ENCODE results near the gene TGFBR3.
A peak's percentile ranks its signal among the peaks of the same experiment; 100 is the strongest.

The TGFBR3 gene

GRCh38 chr1:91732291-91733107 lies 153.5 kb downstream of the TGFBR3 start:
- peak overlapping the region; percentile 15 for H3K4me2 ChIP-seq (ENCODE audit: low read length)
- H3K14ac ChIP-seq (ENCODE audit: low read length), result no peak overlapping the region
- H2AFZ ChIP-seq (ENCODE audit: insufficient read depth, low read length, poor library complexity), result no peak overlapping the region
- no peak overlapping the region for H2BK12ac ChIP-seq (ENCODE audit: low read length)
- no peak overlapping the region for H3K18ac ChIP-seq (ENCODE audit: low read length)
- no peaks in the 10 kb centered on the region for H3K36me3 ChIP-seq (ENCODE audit: control insufficient read depth in 1 of 2, insufficient read depth in 2 of 2, low read length in 2 of 2)
- no peak overlapping the region for H4K12ac ChIP-seq (ENCODE audit: low read depth, low read length)
- no peak overlapping the region for H4K91ac ChIP-seq (ENCODE audit: low read depth, low read length)
- no peaks in the 10 kb centered on the region for H3K27me3 ChIP-seq (ENCODE audit: insufficient read depth, low read length)
- H3K79me1 ChIP-seq (ENCODE audit: low read length), result peaks cover 2% of the 10 kb centered on the region
- H3K9me3 ChIP-seq (ENCODE audit: insufficient read depth, low read depth, low read length), result no peaks in the 10 kb centered on the region
- no CpG with 5 or more reads among the region's 15 CpGs for WGBS (ENCODE audit: extremely low coverage, insufficient coverage, insufficient read length)
- H3K27ac ChIP-seq (ENCODE audit: low read depth, low read length), result no peak overlapping the region
- H4K8ac ChIP-seq (ENCODE audit: low read depth, low read length), result no peak overlapping the region
- no peak overlapping the region for H3K9ac ChIP-seq (ENCODE audit: low read length)
- DNase-seq, result no peak
- no peak overlapping the region for H3K4me3 ChIP-seq (ENCODE audit: low read depth, low read length)
- H3K23ac ChIP-seq (ENCODE audit: low read length), result no peak overlapping the region
- no peak overlapping the region for H2BK5ac ChIP-seq (ENCODE audit: low read depth, low read length, poor library complexity)
- no peak overlapping the region for H3K4ac ChIP-seq (ENCODE audit: low read depth, low read length)
- peaks cover 9 to 15% of the 10 kb centered on the region in 2 experiments for H3K4me1 ChIP-seq (ENCODE audit: control insufficient read depth in 1 of 2, insufficient read depth in 2 of 2, low read length in 2 of 2)
- no peak overlapping the region for H2BK120ac ChIP-seq (ENCODE audit: insufficient read depth, low read length, poor library complexity)
- no peaks in the 10 kb centered on the region for H3K79me2 ChIP-seq (ENCODE audit: control insufficient read depth, insufficient read depth, low read length, poor library complexity)
- H2AK5ac ChIP-seq (ENCODE audit: low read length), result no peak overlapping the region

- Histone ChIP-seq H3K9me3 (ENCODE audit: insufficient read depth, low read depth, low read length) (no peaks in the 10 kb centered on the region), H3K4ac (ENCODE audit: low read depth, low read length) (no peak overlapping the region), H3K27ac (ENCODE audit: low read depth, low read length) (no peak overlapping the region), H4K12ac (ENCODE audit: low read depth, low read length) (no peak overlapping the region), H2AFZ (ENCODE audit: insufficient read depth, low read length, poor library complexity) (no peak overlapping the region), H2BK5ac (ENCODE audit: low read depth, low read length, poor library complexity) (no peak overlapping the region), H3K4me3 (ENCODE audit: low read depth, low read length) (no peak overlapping the region), H4K91ac (ENCODE audit: low read depth, low read length) (no peak overlapping the region), H2BK12ac (ENCODE audit: low read length) (no peak overlapping the region), H3K79me1 (ENCODE audit: low read length) (no peaks in the 10 kb centered on the region), H3K27me3 (ENCODE audit: insufficient read depth, low read length) (no peaks in the 10 kb centered on the region), H3K4me1 (ENCODE audit: control insufficient read depth in 1 of 2, insufficient read depth in 2 of 2, low read length in 2 of 2) (peaks cover 5 to 8% of the 10 kb centered on the region in 2 experiments), H3K36me3 (ENCODE audit: control insufficient read depth in 1 of 2, insufficient read depth in 2 of 2, low read length in 2 of 2) (no peaks in the 10 kb centered on the region), H3K9ac (ENCODE audit: low read length) (no peak overlapping the region), H3K18ac (ENCODE audit: low read length) (no peak overlapping the region), H3K4me2 (ENCODE audit: low read length) (no peak overlapping the region), H2BK120ac (ENCODE audit: insufficient read depth, low read length, poor library complexity) (no peak overlapping the region), H4K8ac (ENCODE audit: low read depth, low read length) (no peak overlapping the region), H2AK5ac (ENCODE audit: low read length) (no peak overlapping the region), H3K14ac (ENCODE audit: low read length) (no peak overlapping the region), H3K23ac (ENCODE audit: low read length) (no peak overlapping the region), H3K79me2 (ENCODE audit: control insufficient read depth, insufficient read depth, low read length, poor library complexity) (no peaks in the 10 kb centered on the region)
- no CpG with 5 or more reads among the region's 4 CpGs for WGBS (ENCODE audit: extremely low coverage, insufficient coverage, insufficient read length)
- DNase-seq, result no peak
These were observed 154.1 kb downstream of the TGFBR3 start for GRCh38 chr1:91731815-91732214.

- no CpG with 5 or more reads among the region's 15 CpGs for WGBS (ENCODE audit: extremely low coverage, insufficient coverage, insufficient read length)
- Histone ChIP-seq H2BK12ac (ENCODE audit: low read length) (no peak overlapping the region), H4K91ac (ENCODE audit: low read depth, low read length) (no peak overlapping the region), H3K18ac (ENCODE audit: low read length) (no peak overlapping the region), H3K79me2 (ENCODE audit: control insufficient read depth, insufficient read depth, low read length, poor library complexity) (no peaks in the 10 kb centered on the region), H3K9me3 (ENCODE audit: insufficient read depth, low read depth, low read length) (no peaks in the 10 kb centered on the region), H2BK120ac (ENCODE audit: insufficient read depth, low read length, poor library complexity) (no peak overlapping the region), H2AK5ac (ENCODE audit: low read length) (no peak overlapping the region), H3K14ac (ENCODE audit: low read length) (no peak overlapping the region), H3K4me2 (ENCODE audit: low read length) (no peak overlapping the region), H3K23ac (ENCODE audit: low read length) (no peak overlapping the region), H3K27me3 (ENCODE audit: insufficient read depth, low read length) (no peaks in the 10 kb centered on the region), H3K36me3 (ENCODE audit: control insufficient read depth in 1 of 2, insufficient read depth in 2 of 2, low read length in 2 of 2) (no peaks in the 10 kb centered on the region), H2AFZ (ENCODE audit: insufficient read depth, low read length, poor library complexity) (no peak overlapping the region), H3K9ac (ENCODE audit: low read length) (no peak overlapping the region), H3K4me1 (ENCODE audit: control insufficient read depth in 1 of 2, insufficient read depth in 2 of 2, low read length in 2 of 2) (peaks cover 5 to 6% of the 10 kb centered on the region in 2 experiments), H4K8ac (ENCODE audit: low read depth, low read length) (no peak overlapping the region), H3K4ac (ENCODE audit: low read depth, low read length) (no peak overlapping the region), H4K12ac (ENCODE audit: low read depth, low read length) (no peak overlapping the region), H3K4me3 (ENCODE audit: low read depth, low read length) (no peak overlapping the region), H3K27ac (ENCODE audit: low read depth, low read length) (no peak overlapping the region), H2BK5ac (ENCODE audit: low read depth, low read length, poor library complexity) (no peak overlapping the region), H3K79me1 (ENCODE audit: low read length) (no peaks in the 10 kb centered on the region)
- peak; percentile 69 to 74 for DNase-seq
These were observed 154.9 kb downstream of the TGFBR3 start for GRCh38 chr1:91730801-91731732.

- H4K12ac ChIP-seq (ENCODE audit: low read depth, low read length), result no peak overlapping the region
- DNase-seq, result no peak
- H2AK5ac ChIP-seq (ENCODE audit: low read length), result no peak overlapping the region
- H2BK5ac ChIP-seq (ENCODE audit: low read depth, low read length, poor library complexity), result no peak overlapping the region
- H3K4ac ChIP-seq (ENCODE audit: low read depth, low read length), result no peak overlapping the region
- no peaks in the 10 kb centered on the region for H3K79me1 ChIP-seq (ENCODE audit: low read length)
- H3K36me3 ChIP-seq (ENCODE audit: control insufficient read depth in 1 of 2, insufficient read depth in 2 of 2, low read length in 2 of 2), result no peaks in the 10 kb centered on the region
- no peak overlapping the region for H3K18ac ChIP-seq (ENCODE audit: low read length)
- H2BK120ac ChIP-seq (ENCODE audit: insufficient read depth, low read length, poor library complexity), result no peak overlapping the region
- no peak overlapping the region for H4K91ac ChIP-seq (ENCODE audit: low read depth, low read length)
- H3K4me1 ChIP-seq (ENCODE audit: control insufficient read depth in 1 of 2, insufficient read depth in 2 of 2, low read length in 2 of 2), result peaks cover 5 to 6% of the 10 kb centered on the region in 2 experiments
- H2BK12ac ChIP-seq (ENCODE audit: low read length), result no peak overlapping the region
- H3K9ac ChIP-seq (ENCODE audit: low read length), result no peak overlapping the region
- no peaks in the 10 kb centered on the region for H3K79me2 ChIP-seq (ENCODE audit: control insufficient read depth, insufficient read depth, low read length, poor library complexity)
- no peak overlapping the region for H3K27ac ChIP-seq (ENCODE audit: low read depth, low read length)
- no peak overlapping the region for H3K23ac ChIP-seq (ENCODE audit: low read length)
- H3K4me3 ChIP-seq (ENCODE audit: low read depth, low read length), result no peak overlapping the region
- no peak overlapping the region for H3K14ac ChIP-seq (ENCODE audit: low read length)
- H3K27me3 ChIP-seq (ENCODE audit: insufficient read depth, low read length), result no peaks in the 10 kb centered on the region
- no peaks in the 10 kb centered on the region for H3K9me3 ChIP-seq (ENCODE audit: insufficient read depth, low read depth, low read length)
- no CpG with 5 or more reads among the region's 11 CpGs for WGBS (ENCODE audit: extremely low coverage, insufficient coverage, insufficient read length)
- no peak overlapping the region for H3K4me2 ChIP-seq (ENCODE audit: low read length)
- H4K8ac ChIP-seq (ENCODE audit: low read depth, low read length), result no peak overlapping the region
- no peak overlapping the region for H2AFZ ChIP-seq (ENCODE audit: insufficient read depth, low read length, poor library complexity)
These were observed 156.2 kb downstream of the TGFBR3 start for GRCh38 chr1:91729621-91730358.

Measured in trophoblast cell (in vitro differentiated cells and primary cell).